Measurements from ENCODE around the gene SPDYE2.
"Not testable (repeated sequence)": the region's sequence is repeated elsewhere in the genome, so short reads cannot be mapped to it uniquely, and the experiment has no call there.

The SPDYE2 gene, protein sequence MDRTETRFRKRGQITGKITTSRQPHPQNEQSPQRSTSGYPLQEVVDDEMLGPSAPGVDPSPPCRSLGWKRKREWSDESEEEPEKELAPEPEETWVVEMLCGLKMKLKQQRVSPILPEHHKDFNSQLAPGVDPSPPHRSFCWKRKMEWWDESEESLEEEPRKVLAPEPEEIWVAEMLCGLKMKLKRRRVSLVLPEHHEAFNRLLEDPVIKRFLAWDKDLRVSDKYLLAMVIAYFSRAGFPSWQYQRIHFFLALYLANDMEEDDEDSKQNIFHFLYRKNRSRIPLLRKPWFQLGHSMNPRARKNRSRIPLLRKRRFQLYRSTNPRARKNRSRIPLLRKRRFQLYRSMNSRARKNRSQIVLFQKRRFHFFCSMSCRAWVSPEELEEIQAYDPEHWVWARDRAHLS

DNA sequence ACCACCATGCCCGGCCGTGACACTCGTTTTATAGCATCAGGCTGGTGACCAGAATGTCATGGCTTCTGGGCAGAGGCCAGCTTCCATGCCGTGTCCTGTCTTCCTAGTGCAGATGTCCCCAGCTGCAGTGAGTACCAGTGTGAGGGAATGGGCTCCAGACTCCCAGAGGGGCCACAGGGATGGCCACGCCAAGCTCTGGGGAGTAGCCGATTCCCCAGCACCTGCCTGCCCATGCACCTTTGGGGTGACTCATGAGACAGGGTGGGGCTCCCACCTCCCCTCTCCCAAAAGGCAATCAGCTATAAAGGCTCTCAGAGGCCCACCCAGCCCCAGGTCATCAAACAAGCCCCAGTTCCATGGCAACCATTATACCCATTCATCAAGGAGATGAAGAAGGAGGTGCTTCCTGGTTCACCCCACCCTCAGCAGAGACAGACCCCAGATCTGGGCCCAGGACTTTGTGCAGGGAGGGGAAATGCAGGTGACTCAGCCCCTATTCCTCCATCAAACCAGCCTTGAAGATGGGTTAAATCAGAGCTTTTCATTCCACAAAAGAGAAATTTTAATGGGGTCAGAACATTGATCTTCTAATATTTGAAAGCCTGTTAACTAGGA is at the start of gene SPDYE2:
Gene SPDYE2 (plus strand): TSS at position 419 of the 615 bp plus-strand sequence. CDS start 2,030 bp downstream, outside the sequence.
- H3K27ac ChIP-seq = not testable (repeated sequence)

DNA sequence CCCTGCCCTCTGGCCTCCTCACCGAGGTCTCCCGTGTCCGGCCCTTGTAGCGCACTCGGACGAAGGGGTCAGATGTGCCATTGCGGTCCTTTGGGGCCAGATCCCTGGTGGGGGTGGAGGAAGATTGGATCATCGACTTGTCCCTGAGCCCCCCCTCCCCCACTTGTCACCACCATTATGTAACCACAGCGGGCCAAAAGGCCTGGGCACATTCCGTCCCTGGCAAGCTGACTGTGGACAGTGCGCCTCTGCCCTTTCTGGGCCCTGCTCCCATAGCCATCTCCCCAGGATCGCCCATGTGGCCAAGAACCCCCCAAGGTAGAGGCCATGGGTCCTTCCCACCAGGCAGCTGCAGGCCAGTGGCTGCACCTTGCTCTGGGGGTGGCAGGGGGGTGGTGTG is 47.9 kb upstream of the SPDYE2 start:
- not testable (repeated sequence) for H3K27ac ChIP-seq

DNA sequence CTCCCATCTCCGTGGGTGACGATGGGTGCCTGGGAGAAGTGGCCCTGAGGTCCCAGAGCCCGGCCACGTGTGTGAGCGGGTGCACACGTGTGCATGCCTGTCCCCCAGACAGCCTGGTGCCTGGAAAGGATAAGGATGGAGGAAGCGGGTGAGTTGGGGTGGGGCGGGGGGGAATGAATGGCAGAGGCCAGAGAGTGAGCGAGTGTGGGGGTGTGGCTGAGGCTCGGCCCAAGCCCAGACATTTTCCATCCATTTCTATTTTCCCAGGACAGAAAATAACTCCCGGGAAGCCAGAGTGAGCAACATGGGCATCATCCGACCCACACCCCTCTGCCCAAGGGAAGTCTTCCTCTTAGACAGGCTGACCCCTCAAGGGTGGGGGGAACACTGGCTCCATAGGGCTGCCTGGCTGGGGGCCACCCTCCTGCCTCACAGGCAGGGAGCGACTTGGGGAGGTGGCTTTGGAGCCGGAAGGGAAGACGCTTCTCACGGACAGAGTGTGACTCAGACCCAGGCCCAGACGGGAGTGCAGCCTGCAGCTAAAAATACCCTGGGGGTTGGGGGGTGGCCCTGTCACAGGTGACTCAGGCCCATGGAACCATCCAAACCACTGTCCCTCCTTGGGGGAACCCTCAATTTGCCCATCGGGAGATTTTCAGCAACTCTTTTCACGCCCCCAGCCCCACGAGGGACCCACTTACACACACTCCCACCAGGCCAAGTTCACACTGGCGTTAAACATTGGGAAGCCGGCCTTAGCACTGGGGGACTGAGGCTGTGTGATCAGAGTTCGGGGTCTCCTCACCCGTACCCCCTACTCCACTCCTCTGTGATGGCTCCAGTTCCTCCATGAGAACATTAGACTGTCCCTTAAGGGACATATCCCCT is 45.5 kb upstream of the SPDYE2 start:
- not testable (repeated sequence) for H3K27ac ChIP-seq

DNA sequence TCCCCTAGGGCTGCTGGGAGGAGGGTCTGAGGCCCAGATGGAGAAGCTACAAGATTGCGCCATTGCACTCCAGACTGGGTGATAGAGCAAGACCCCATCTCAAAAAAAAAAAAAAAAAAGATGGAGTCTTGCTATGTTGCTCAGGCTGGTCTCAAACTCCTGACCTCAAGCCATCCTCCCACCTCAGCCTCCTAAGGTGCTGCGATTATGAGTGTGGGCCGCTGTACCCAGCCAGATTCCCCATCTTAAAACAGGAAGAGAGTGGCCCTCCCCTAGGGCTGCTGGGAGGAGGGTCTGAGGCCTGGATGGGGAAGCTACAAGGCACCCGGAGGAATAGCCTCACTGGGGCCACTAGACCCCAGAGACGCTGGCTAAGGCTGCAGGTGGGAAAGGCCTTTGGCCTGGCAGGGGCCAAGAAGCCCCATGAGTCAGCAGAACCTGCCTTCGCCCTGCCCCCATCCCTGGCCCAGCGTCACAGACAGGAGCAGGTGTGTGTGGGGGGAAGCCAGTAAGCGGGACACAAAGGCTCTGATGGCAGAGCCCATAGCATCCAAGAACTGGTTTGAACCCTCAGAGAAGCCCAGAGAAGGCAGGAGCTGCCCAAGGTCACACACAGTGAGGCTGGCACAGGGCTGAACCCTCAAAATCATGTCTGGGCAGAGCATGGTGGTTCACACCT is 43.5 kb upstream of the SPDYE2 start:
- H3K27ac ChIP-seq = not testable (repeated sequence)

DNA sequence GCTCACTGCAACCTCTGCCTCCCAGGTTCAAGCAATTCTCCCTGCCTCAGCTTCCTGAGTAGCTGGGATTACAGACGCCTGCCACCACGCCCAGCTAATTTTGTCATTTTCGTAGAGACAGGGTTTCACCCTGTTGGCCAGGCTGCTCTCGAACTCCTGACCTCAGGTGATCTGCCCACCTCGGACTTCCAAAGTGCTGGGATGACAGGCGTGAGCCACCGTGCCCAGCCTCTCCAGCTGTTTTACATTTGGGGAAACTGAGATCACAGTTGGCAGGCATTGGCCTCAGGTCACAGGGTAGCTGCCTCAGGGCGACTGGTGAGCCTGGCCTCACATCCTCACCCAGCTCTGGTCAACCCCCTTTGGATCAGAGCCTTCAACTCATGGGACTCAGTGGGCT is 40.5 kb upstream of the SPDYE2 start:
- not testable (repeated sequence) for H3K27ac ChIP-seq

DNA sequence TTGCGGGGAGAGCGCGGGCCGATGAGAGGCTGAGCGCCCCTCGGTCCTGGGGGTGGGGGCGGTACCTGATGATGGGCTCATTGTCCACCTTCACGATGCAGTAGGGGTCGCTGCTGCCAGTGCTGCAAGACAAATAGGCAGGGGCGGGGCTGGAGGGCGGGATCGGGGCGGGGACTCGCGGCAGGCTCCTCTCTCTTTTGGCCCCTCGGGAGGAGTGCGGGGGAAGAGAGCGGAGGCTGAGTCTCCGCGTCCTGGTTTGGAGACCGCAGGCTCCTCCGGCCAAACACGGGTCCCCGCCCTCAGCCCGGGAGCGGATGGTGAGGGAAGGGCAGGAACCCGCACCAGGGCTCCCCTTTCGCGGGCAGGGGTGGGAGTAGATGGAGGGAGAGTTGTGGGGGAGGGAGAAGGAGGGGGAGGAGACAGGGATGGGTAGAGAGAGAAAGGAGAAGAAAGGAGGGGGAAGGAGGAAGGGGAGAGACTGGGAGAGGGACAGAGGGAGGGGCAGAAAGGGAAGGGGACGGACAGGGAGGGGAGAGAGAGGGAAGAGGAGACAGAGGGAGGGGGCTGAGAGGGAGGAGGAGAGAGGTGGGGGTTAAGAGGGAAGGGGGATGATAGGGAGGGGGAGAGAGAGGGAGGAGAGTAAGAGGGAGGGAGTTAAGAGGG is 39.0 kb upstream of the SPDYE2 start:
- H3K27ac ChIP-seq = not testable (repeated sequence)

DNA sequence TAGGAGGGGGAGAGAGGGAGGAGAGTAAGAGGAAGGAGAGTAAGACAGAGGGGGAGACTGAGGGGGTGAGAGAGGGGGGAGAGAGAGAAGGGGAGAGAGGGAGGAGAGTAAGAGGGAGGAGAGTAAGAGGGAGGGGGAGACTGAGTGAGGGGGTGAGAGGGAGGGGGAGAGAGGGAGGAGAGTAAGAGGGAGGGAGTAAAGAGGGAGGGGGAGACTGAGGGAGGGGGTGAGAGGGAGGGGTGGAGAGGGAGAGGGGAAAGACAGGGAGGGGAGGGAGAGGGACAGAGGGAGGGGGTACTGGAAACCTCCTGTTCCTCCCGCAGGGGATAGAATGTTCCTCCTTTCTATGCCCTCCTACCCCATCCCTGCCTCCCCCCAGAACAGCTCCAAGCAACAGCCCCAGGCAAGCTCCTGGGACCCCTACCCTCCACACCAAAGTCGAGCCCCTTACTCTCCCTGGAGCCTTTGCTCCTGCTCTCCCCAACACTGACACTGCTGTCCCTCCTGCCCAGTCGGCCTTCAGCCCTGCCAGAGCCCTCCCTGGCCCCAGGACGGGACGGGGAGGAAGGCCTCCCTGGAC is 38.3 kb upstream of the SPDYE2 start:
- H3K27ac ChIP-seq = not testable (repeated sequence)

DNA sequence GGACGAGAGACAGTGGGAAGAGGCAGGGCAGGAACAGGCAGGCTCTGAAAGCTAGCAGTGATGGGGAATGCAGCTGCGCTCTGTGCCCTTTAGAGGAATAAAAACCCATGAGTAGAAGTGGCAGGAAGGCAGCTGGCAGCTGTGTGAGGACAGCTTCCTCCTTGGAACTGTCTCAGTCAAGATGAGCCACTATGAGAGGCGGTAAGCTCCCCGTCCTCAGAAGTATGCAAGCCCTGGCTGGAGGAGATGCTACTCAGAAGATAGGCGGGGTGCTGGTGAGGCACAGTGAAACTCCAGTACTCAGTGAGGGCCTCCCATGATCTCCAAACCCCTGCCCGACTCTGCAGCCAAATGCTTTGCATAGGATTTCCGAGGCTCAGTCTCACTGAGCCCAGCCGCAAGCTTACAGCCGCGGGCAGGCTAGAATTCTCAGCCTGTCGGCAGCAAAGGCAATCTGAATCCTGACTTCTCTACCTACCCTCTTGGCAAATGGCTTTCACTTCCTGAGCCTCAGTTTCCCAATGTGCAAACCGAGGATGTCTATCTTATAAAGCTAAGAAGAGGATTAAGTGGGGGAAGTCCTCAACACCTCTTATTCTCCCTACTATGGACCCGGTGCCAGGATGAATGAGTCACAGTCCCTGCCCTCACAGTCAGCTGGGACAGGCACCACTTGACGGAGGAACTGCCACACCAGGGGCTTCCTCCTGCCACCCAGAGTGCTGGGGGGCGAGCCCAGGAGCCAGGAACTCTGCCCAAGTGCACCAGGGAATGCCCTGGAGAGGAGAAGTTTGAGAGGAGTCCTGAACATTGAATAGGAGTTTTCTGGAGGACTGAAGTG is 35.9 kb upstream of the SPDYE2 start:
- not testable (repeated sequence) for H3K27ac ChIP-seq

DNA sequence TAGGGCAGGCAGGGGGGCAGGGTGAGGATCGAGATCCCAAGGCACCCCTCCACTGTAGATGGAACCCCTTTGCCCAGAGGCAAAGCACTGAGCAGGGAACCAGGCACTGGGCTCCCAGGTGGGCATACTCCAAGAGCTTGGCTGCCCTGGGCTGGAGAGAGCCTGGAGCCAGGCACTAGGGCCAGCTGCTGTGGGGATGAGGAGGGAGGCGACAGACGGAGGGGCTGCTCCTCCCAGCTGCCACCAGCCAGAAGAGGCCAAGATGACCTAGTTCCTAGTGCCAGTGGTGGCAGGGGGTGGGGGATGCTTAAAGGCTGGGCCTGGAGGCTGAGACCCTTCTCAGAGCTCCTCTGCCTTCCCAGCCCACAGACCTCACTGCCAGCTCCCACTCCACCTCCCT is 35.1 kb upstream of the SPDYE2 start:
- not testable (repeated sequence) for H3K27ac ChIP-seq

DNA sequence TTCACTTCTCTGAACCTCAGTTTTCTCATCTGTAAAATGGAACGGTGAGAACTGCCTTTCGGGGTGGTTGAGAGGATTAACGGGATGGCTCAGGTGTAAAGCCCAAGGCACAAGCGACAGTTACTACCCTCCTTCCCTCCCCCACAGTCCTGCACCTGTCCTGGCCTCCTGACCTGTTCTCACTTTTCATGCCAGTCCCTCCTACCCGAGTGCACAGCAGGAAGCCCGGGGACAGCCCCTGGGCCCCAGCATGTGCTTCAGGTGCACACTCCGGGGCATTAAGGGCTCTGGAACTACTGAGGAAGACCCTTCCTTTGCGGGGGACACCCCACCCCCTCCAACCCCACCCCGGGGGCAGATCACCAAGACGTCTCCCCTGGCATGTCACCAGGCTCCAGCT is 34.1 kb upstream of the SPDYE2 start:
- H3K27ac ChIP-seq = not testable (repeated sequence)

DNA sequence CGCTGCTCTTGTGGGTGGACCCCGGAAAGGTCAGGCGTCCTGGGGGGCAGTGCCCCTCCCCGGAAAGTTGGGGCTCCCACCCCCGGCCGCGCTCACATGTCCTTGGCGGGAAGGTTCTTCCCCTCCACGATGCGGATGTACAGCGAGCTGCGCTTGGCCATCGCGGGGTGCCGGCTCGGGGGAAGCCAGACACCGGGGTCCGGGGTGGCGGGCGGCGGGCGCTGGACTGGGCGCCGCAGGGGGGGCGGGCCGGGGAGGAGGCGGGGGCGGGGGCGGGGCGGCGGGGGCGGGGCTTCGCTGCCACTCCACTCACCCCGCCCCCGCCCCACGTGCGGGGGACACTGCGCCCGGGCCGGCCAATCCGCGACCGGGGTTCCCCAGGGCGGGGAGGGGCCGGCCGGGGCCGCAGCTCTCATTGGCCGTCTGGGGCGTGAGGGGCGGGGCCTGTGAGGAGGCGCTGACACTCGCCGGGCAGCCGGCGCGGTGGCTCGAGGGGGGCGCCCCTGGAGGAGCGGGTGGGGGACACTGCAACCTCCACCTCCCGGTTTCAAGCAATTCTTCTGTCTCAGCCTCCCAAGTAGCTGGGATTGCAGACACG is 33.4 kb upstream of the SPDYE2 start, which contains the start of gene RASA4B:
Gene RASA4B (minus strand): TSS at position 228 of the 598 bp plus-strand sequence. CDS start 67 bp downstream, at position 161.
- not testable (repeated sequence) for H3K27ac ChIP-seq

DNA sequence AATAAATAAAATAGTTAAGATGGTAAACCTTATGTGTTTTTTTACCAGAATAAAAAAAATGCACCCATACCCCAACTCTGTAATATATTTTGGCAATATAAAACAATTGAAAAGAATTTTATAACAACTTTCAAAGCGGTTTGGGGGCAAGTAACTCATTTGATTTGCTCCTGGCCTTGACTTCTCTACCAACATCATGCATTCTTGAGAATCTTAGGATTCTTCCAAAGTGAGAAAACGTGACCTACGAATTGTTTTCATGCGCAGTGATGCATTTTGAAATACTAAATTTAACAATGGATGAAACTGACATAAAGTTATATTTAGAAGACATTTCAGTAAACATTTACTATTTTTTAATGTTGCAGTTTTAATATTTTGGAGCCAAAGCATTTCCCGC is 30.2 kb upstream of the SPDYE2 start:
- not testable (repeated sequence) for H3K27ac ChIP-seq

DNA sequence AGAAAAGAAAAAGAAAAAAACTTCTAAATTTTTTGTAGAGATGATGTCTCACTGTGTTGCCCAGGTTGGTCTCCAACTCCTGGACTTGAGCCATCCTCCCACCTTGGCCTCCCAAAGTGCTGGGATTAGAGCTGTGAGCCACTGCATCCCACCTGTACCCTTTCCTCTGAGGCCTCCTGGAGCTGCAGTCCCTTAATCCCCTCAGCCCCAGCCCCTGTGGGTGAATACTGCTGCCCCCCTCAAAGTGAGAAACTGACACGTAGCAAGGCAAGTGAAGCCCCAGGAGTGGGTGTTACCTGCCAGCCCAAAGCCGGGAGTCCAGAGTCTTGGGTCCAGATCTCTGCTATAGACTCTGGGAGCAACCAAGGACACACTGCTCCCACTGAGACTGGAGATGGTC is 26.2 kb upstream of the SPDYE2 start:
- not testable (repeated sequence) for H3K27ac ChIP-seq

DNA sequence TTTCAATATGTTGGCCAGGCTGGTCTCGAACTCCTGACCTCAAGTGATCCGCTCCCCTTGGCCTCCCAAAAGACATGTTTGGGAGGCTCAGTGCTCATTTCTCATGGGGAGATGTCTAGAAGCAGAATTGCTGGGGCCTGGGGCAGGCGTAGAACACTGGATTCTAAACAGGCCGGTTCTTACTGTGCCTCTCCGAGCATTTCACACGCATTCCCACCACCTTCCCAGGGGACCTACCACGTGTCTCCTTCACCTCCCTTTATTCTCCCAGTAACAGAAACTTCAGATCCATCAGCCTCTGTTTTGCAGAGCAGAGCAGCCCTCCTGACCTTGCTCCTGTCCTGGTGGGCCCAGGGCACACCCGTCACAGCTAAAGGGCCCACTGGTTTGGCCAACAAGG is 23.8 kb upstream of the SPDYE2 start:
- not testable (repeated sequence) for H3K27ac ChIP-seq

DNA sequence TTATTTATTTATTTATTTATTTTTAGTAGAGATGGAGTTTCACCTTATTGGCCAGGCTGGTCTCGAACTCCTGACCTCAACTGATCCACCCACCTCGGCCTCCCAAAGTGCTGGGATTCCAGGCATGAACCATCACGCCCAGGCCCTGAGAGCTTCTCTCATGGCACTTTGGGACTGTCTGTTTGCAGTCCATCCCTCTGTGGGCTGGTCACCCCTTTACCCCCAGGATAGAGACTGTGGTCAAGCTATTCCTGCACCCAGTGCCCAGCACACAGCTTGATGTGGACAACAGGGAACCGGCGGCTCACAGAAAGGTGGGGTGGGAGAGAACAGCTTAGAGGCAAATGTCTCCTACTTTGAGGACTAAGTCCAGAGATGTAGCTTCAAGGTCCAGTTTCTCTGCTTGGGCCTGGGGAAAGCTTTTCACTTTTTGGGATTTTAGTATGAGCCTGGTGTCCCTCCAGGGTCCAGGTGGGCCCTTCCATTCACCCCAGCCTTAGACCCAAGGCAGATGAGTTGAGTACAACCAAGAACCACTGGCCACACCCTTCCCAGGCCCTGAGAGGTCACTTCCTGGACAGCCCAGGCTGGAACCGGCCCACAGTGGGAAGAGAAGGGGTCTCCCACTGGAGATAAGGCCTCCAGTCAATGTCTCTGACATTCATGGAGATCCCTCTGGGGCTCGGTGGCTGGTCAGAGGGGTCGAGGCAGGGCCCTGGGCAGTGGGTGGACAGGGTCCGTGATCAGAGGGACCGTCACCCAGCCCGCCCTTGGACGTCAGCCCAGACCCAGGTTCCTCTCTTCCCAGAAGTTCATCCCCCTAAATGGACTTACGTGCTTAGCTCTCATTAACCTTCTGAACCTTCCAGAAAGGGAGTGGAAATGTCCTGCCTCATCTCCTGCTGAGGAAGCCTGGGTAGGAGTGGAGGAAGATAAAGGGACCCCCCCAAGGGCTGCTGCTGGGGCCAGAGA is 22.9 kb upstream of the SPDYE2 start:
- H3K27ac ChIP-seq = not testable (repeated sequence)

DNA sequence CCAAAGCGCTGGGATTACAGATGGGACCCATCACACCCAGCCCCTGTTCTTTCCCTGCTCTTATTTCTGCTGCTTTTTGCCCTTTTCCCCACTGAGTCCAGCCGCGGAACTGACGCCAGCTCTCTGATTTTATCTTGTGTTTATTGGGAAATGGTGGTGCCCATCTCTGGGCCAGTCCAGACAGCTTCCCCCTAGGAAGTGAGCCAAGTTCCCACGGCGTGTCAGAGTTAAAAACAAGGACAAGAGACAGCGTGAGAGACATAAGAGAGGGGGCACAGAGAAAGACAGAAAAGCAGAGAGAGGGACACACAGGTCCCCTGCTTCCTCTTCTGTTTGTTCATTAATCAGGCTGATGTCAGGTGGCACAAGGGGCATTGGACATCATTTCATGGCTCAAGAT is 19.4 kb upstream of the SPDYE2 start:
- H3K27ac ChIP-seq = not testable (repeated sequence)

DNA sequence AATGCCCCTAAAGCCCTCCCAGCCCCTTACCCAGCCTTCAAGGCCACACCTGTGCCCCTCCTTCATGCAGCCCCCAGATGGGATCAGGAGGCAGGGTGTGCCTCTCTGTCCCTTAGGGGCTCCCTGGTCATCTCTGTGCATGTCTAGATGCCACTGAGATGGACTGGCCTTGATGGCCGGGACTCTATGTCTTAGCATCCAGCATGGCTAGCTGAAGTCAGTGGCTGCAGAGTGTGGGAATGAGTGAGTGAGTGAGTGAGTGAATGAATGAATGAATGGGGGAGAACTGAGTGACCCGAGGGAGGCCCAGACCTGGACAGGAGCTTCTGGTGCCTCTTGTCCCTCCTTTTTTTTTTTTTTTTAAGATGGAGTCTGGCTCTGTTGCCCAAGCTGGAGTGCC is 18.9 kb upstream of the SPDYE2 start:
- H3K27ac ChIP-seq = not testable (repeated sequence)

DNA sequence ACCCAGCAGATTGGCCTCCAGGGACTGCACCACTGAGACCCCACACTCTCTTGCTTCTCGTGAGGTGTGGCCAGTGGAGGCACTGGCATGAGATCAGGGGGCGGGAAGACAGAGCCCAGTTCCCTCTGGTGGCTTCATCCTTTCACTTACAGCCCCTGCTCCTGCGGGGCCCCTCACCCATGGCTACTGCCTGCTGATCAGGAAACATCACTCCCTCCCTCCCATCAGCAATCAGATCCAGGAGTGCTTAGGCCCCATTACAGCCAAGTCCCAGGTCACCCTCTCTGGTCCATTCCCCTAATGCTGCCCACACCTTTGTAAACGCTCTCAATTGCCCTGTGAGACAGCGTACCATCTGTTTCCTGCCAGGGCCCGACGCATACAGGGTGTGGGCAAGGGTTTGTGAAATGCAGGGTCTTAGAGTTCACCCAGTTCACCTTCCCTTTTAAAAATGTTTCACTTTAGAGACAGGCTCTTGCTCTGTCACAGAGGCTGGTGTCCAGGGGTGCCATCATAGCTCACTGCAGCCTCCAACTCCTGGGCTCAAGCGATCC is 15.9 kb upstream of the SPDYE2 start:
- not testable (repeated sequence) for H3K27ac ChIP-seq
